Upper lobe of left lung (tissue), 4 donors: ENCODE data around the gene WDR93.

Source experiments
- EP300 ChIP-seq, 4 donors: sonication (generic); formaldehyde crosslinking; IDR thresholded peaks; one replicate each; pipeline ENCODE4 v1.5.1; 2017; ENCODE audit warnings: antibody characterized with exemption in 4 of 4, control low read depth in 2 of 4
- POLR2A ChIP-seq, 4 donors: fragments of 450-650 bp; IDR thresholded peaks; one replicate each; pipeline ENCODE4 v1.5.1; 2016 to 2017; ENCODE audit warnings: antibody characterized with exemption in 4 of 4, mild to moderate bottlenecking in 2 of 4
- TF ChIP-seq, protein P1 (sequence below), 6 experiments: fragments of 450-650 bp in 4 of 6; fragments of 200-600 bp in 2 of 6; sonication (generic) in 2 of 6; IDR thresholded peaks; one replicate each; pipeline ENCODE4 v1.5.1; 2016 to 2019; ENCODE audit warnings: antibody characterized with exemption in 6 of 6

DNA sequence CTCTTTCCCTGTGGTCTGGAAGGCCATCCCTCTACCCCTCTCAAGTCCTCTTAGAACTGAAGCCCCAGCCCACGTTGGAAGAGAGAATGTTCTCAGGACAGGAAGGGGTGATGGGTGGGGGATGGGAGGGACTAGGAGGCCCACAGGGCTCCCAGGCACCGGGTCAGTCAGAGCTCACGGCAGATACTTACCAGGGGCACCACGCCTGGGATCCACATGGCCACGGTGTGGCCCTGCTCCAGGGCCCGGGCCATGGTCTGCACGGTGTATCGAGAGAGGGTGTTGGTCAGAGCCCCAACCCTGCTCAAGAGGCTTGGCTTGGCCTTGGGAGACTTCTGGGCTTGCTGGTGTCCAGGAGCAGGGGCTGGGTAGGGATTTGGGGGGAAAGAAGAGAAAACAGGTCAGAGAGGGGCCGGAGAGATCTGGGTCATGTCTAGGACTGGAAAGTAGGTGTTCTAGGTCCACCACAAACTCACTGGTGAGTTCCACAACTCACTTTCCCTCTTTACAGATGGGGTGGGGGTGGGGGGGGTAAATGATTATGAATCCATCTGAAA is 21.2 kb upstream of the WDR93 start:
- TF ChIP-seq, protein P1, sequence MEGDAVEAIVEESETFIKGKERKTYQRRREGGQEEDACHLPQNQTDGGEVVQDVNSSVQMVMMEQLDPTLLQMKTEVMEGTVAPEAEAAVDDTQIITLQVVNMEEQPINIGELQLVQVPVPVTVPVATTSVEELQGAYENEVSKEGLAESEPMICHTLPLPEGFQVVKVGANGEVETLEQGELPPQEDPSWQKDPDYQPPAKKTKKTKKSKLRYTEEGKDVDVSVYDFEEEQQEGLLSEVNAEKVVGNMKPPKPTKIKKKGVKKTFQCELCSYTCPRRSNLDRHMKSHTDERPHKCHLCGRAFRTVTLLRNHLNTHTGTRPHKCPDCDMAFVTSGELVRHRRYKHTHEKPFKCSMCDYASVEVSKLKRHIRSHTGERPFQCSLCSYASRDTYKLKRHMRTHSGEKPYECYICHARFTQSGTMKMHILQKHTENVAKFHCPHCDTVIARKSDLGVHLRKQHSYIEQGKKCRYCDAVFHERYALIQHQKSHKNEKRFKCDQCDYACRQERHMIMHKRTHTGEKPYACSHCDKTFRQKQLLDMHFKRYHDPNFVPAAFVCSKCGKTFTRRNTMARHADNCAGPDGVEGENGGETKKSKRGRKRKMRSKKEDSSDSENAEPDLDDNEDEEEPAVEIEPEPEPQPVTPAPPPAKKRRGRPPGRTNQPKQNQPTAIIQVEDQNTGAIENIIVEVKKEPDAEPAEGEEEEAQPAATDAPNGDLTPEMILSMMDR (IDR thresholded peaks at IDR 0.05), result no peak
- TF ChIP-seq POLR2A (IDR thresholded peaks at IDR 0.05) (no peak), EP300 (IDR thresholded peaks at IDR 0.05) (no peak)
